ENCODE measurements around the gene GAREM2. TPM values are rescaled to one million over a fixed set of nuclear protein-coding genes. Genes with fewer than 3 reads are reported as not detected.

The GAREM2 gene
- polyA plus RNA-seq, 1 donor (not counting 4 experiments of a cell fraction or from before 2014, with no cell fraction given): 0.03 TPM

GRCh38 chr2:26214759-26215158 lies 41.9 kb downstream of the GAREM2 start:
- Histone ChIP-seq H3K36me3 (ENCODE audit: control insufficient read depth in 2 of 2, extremely low read depth in 1 of 2, insufficient read depth in 2 of 2, low read length in 2 of 2) (peaks cover 23 to 27% of the 10 kb centered on the region in 2 experiments), H3K27me3 (ENCODE audit: control insufficient read depth, extremely low read depth, insufficient read depth, low read length) (no peaks in the 10 kb centered on the region), H2AFZ (ENCODE audit: control insufficient read depth, low read length) (no peak overlapping the region), H4K20me1 (ENCODE audit: control insufficient read depth, extremely low read depth, insufficient read depth, low read length) (no peaks in the 10 kb centered on the region), H3K4me3 (ENCODE audit: control insufficient read depth in 2 of 3, extremely low read depth in 1 of 3, insufficient read depth in 2 of 3, low read depth in 1 of 3, low read length in 3 of 3) (no peak overlapping the region), H3K79me2 (ENCODE audit: control insufficient read depth, insufficient read depth, low read length) (no peaks in the 10 kb centered on the region), H3K27ac (ENCODE audit: control insufficient read depth, insufficient read depth, low read length) (no peak overlapping the region), H3K9ac (ENCODE audit: control insufficient read depth, extremely low read depth, insufficient read depth, low read length) (no peak overlapping the region), H3K9me3 (ENCODE audit: control insufficient read depth, low read depth, low read length) (no peaks in the 10 kb centered on the region), H3K4me1 (ENCODE audit: control insufficient read depth, extremely low read depth, insufficient read depth, low read length) (no peaks in the 10 kb centered on the region), H3K4me2 (ENCODE audit: control insufficient read depth, extremely low read depth, insufficient read depth, low read depth, low read length) (no peak overlapping the region), H3K9me1 (ENCODE audit: control insufficient read depth, extremely low read depth, insufficient read depth, low read length) (no peaks in the 10 kb centered on the region)
- no peak for TF ChIP-seq CTCF (optimal IDR thresholded peaks at IDR 0.05 in 1 of 3, IDR thresholded peaks at IDR 0.05 in 1 of 3, conservative IDR thresholded peaks at IDR 0.05 in 1 of 3; ENCODE audit: extremely low read depth in 1 of 3, insufficient read depth in 2 of 3, low read length in 3 of 3)
- no peak for TF ChIP-seq EZH2 (IDR thresholded peaks at IDR 0.05; ENCODE audit: low read length)
- dilution Hi-C loops (cut with MboI; ENCODE audit: extremely low pct_ligation_motif_present, low sequenced_read_pairs): no loop called here
- DNase-seq (ENCODE audit: low read depth, low spot score): no peak
- no peak for FAIRE-seq

- no peaks in the 10 kb centered on the region for H4K20me1 ChIP-seq (ENCODE audit: control insufficient read depth, extremely low read depth, insufficient read depth, low read length)
- H3K9ac ChIP-seq (ENCODE audit: control insufficient read depth, extremely low read depth, insufficient read depth, low read length): no peak overlapping the region
- H2AFZ ChIP-seq (ENCODE audit: control insufficient read depth, low read length): no peak overlapping the region
- no peak overlapping the region for H3K27ac ChIP-seq (ENCODE audit: control insufficient read depth, insufficient read depth, low read length)
- DNase-seq (ENCODE audit: low read depth, low spot score) (no peak), FAIRE-seq (no peak)
- no peaks in the 10 kb centered on the region for H3K4me1 ChIP-seq (ENCODE audit: control insufficient read depth, extremely low read depth, insufficient read depth, low read length)
- no peaks in the 10 kb centered on the region for H3K27me3 ChIP-seq (ENCODE audit: control insufficient read depth, extremely low read depth, insufficient read depth, low read length)
- no peak for TF ChIP-seq CTCF (optimal IDR thresholded peaks at IDR 0.05 in 1 of 3, IDR thresholded peaks at IDR 0.05 in 1 of 3, conservative IDR thresholded peaks at IDR 0.05 in 1 of 3; ENCODE audit: extremely low read depth in 1 of 3, insufficient read depth in 2 of 3, low read length in 3 of 3)
- no peak for TF ChIP-seq EZH2 (IDR thresholded peaks at IDR 0.05; ENCODE audit: low read length)
- H3K79me2 ChIP-seq (ENCODE audit: control insufficient read depth, insufficient read depth, low read length): no peaks in the 10 kb centered on the region
- H3K4me2 ChIP-seq (ENCODE audit: control insufficient read depth, extremely low read depth, insufficient read depth, low read depth, low read length): no peak overlapping the region
- peaks cover 25% of the 10 kb centered on the region in 2 experiments for H3K36me3 ChIP-seq (ENCODE audit: control insufficient read depth in 2 of 2, extremely low read depth in 1 of 2, insufficient read depth in 2 of 2, low read length in 2 of 2)
- H3K4me3 ChIP-seq (ENCODE audit: control insufficient read depth in 2 of 3, extremely low read depth in 1 of 3, insufficient read depth in 2 of 3, low read depth in 1 of 3, low read length in 3 of 3): no peak overlapping the region
- no peaks in the 10 kb centered on the region for H3K9me3 ChIP-seq (ENCODE audit: control insufficient read depth, low read depth, low read length)
- H3K9me1 ChIP-seq (ENCODE audit: control insufficient read depth, extremely low read depth, insufficient read depth, low read length): no peaks in the 10 kb centered on the region
- dilution Hi-C loops (cut with MboI; ENCODE audit: extremely low pct_ligation_motif_present, low sequenced_read_pairs): no loop called here
Measured at GRCh38 chr2:26215833-26216232, 42.9 kb downstream of the GAREM2 start.
